CD14-positive monocyte (primary cell): ENCODE results near the gene PDP2. TPM values are rescaled to one million over a fixed set of nuclear protein-coding genes. Genes with fewer than 3 reads are reported as not detected.
A peak's percentile ranks its signal among the peaks of the same experiment; 100 is the strongest.

Experiments
- DNase-seq, 3 donors: peaks; one replicate each; pipeline ENCODE4 v3.0.0-alpha.2; 2011 to 2022
- H2AFZ ChIP-seq: 2 replicates; pipeline ENCODE4 v1.6.0; 2012; ENCODE audit warnings: mild to moderate bottlenecking, low read depth, low read length, inconsistent platforms; ENCODE audit not compliant: insufficient read depth, poor library complexity, severe bottlenecking
- H3K27ac ChIP-seq, 2 donors: 1 replicate in 1 of 2; 2 replicates in 1 of 2; pipeline ENCODE4 v1.5.1; 2012 to 2013; ENCODE audit warnings: low read length in 2 of 2, control low read depth in 1 of 2, inconsistent platforms in 1 of 2, low read depth in 1 of 2, mild to moderate bottlenecking in 1 of 2
- H3K27me3 ChIP-seq, 2 donors: one replicate each; pipeline versions ENCODE4 v1.6.0 to v1.6.1; 2011 to 2013; ENCODE audit warnings: low read length in 2 of 2; ENCODE audit not compliant: control insufficient read depth in 2 of 2, insufficient read depth in 2 of 2
- H3K36me3 ChIP-seq, 2 donors: replicated peaks in 1 of 2; 1 replicate in 1 of 2; 2 replicates in 1 of 2; pipeline versions ENCODE4 v1.5.1 to v1.6.1; 2012 to 2013; ENCODE audit warnings: low read length in 2 of 2, control low read depth in 1 of 2, inconsistent platforms in 1 of 2, mild to moderate bottlenecking in 1 of 2; ENCODE audit not compliant: insufficient read depth in 2 of 2, control insufficient read depth in 1 of 2
- H3K4me1 ChIP-seq, 2 donors: 1 replicate in 1 of 2; 2 replicates in 1 of 2; pipeline versions ENCODE4 v1.5.1 to v1.6.1; 2012 to 2013; ENCODE audit warnings: low read length in 2 of 2, control low read depth in 1 of 2, inconsistent platforms in 1 of 2, mild to moderate bottlenecking in 1 of 2, moderate library complexity in 1 of 2; ENCODE audit not compliant: insufficient read depth in 2 of 2, control insufficient read depth in 1 of 2
- H3K4me2 ChIP-seq: replicated peaks from 2 replicates; pipeline ENCODE3; 2012; ENCODE audit warnings: low read length, moderate library complexity, mild to moderate bottlenecking; ENCODE audit not compliant: poor library complexity, severe bottlenecking; ENCODE audit errors: extremely low read depth
- H3K4me3 ChIP-seq, 3 experiments: fragments of 200-600 bp in 1 of 3; sonication (generic) in 1 of 3; replicated peaks in 1 of 3; 1 replicate in 2 of 3; 2 replicates in 1 of 3; pipeline ENCODE4 v1.5.1; 2011 to 2013; ENCODE audit warnings: low read length in 3 of 3, mild to moderate bottlenecking in 3 of 3, control low read depth in 2 of 3, low read depth in 2 of 3, inconsistent platforms in 1 of 3, moderate library complexity in 1 of 3
- H3K79me2 ChIP-seq: 2 replicates; pipeline ENCODE4 v1.6.0; 2012; ENCODE audit warnings: mild to moderate bottlenecking, control low read depth, inconsistent platforms, low read length, moderate library complexity; ENCODE audit not compliant: insufficient read depth
- H3K9ac ChIP-seq: 2 replicates; pipeline ENCODE4 v1.6.0; 2017; ENCODE audit warnings: low read length, mild to moderate bottlenecking; ENCODE audit not compliant: insufficient read depth, poor library complexity, severe bottlenecking
- H3K9me3 ChIP-seq, 2 donors: replicated peaks in 1 of 2; 1 replicate in 1 of 2; 2 replicates in 1 of 2; pipeline versions ENCODE4 v1.5.1 to v1.6.1; 2012 to 2013; ENCODE audit warnings: low read length in 2 of 2, control low read depth in 1 of 2; ENCODE audit not compliant: control insufficient read depth in 1 of 2, insufficient read depth in 1 of 2
- H4K20me1 ChIP-seq: 2 replicates; pipeline ENCODE4 v1.6.0; 2012; ENCODE audit warnings: mild to moderate bottlenecking, low read length, control low read depth, moderate library complexity; ENCODE audit not compliant: insufficient read depth
- H3K27ac Mint-ChIP-seq, 7 donors: one replicate each; pipeline ENCODE4 v1.8.0; 2020; ENCODE audit warnings: mild to moderate bottlenecking in 7 of 7, mixed read lengths in 7 of 7, moderate library complexity in 6 of 7, inconsistent platforms in 2 of 7
- H3K27me3 Mint-ChIP-seq, 3 donors: one replicate each; pipeline ENCODE4 v1.8.0; 2021 to 2022; ENCODE audit warnings: low read depth in 3 of 3, mild to moderate bottlenecking in 3 of 3, mixed read lengths in 3 of 3, moderate library complexity in 3 of 3, inconsistent platforms in 1 of 3
- H3K36me3 Mint-ChIP-seq, 2 donors: one replicate each; pipeline ENCODE4 v1.8.0; 2020; ENCODE audit warnings: mixed read lengths in 2 of 2, inconsistent platforms in 1 of 2, mild to moderate bottlenecking in 1 of 2
- H3K4me1 Mint-ChIP-seq: one replicate; pipeline ENCODE4 v1.8.0; 2020; ENCODE audit warnings: mild to moderate bottlenecking, mixed read lengths
- H3K4me3 Mint-ChIP-seq, 2 donors: one replicate each; pipeline ENCODE4 v1.8.0; 2020; ENCODE audit warnings: mild to moderate bottlenecking in 2 of 2, mixed read lengths in 2 of 2, moderate library complexity in 1 of 2
- H3K9me3 Mint-ChIP-seq, 7 donors: one replicate each; pipeline ENCODE4 v1.8.0; 2020 to 2022; ENCODE audit warnings: mixed read lengths in 7 of 7, mild to moderate bottlenecking in 6 of 7, moderate library complexity in 6 of 7, inconsistent platforms in 2 of 7
- CTCF ChIP-seq: fragments of 200-600 bp; IDR thresholded peaks from one replicate; pipeline ENCODE4 v1.8.0; 2022; ENCODE audit warnings: antibody characterized with exemption, mild to moderate bottlenecking
- WGBS: methylation state at CpG from one replicate; pipeline ENCODE4 v1.1.5; 2013; ENCODE audit warnings: missing lambda C conversion rate; ENCODE audit not compliant: insufficient coverage; 5-methylcytosine and 5-hydroxymethylcytosine counted together
- intact Hi-C, 2 donors: fragments of 100-400 bp; cut with micrococcal nuclease; formaldehyde crosslinking; loops; one replicate each; pipeline versions ENCODE4 v1.15.0 to v1.15.1; 2023
- polyA plus RNA-seq, 3 donors: library from polyadenylated mRNA; depleted of rRNA in 1 of 3; unstranded in 2 of 3; stranded (reverse) in 1 of 3; fragments of 300-500 nt in 2 of 3; fragments of >200 nt in 1 of 3; fragmentation: Illumina TruSeq in 2 of 3; gene quantifications; 1 replicate in 2 of 3; 2 replicates in 1 of 3; pipeline ENCODE4 v1.2.3, GENCODE V29; 2012 to 2021

Gene PDP2
- polyA plus RNA-seq, 3 donors = 1.1 TPM; not detected in 2

- Histone ChIP-seq H3K4me3 (no peak overlapping the region), H3K4me2 (no peak overlapping the region), H3K27me3 (no peaks in the 10 kb centered on the region), H3K9me3 (no peaks in the 10 kb centered on the region), H4K20me1 (no peaks in the 10 kb centered on the region), H3K36me3 (no peaks in the 10 kb centered on the region), H3K9ac (no peak overlapping the region), H2AFZ (no peak overlapping the region), H3K79me2 (no peaks in the 10 kb centered on the region), H3K4me1 (no peaks in the 10 kb centered on the region), H3K27ac (no peak overlapping the region)
- Mint-ChIP-seq H3K27ac (no peak overlapping the region), H3K4me1 (peaks cover 4% of the 10 kb centered on the region), H3K4me3 (no peak overlapping the region), H3K27me3 (peaks cover 7 to 9% (median 8%) of the 10 kb centered on the region in 3 donors), H3K36me3 (peaks cover 0 to 3% of the 10 kb centered on the region in 2 donors), H3K9me3 (no peaks in the 10 kb centered on the region)
- peak; percentile 82 for TF ChIP-seq CTCF
- WGBS = 45% methylated on average over 10 of the region's 11 CpGs
- intact Hi-C loops = loop anchor here (2.0 to 5.0 kb wide), 2 partner anchors 30 to 37 kb away; partner anchors contain the start of genes CIAO2B (in 1 of the 2) and RRAD (in 1 of the 2)
- DNase-seq = peak; percentile 49 to 64 (median 59)
These were observed 14.8 kb downstream of the PDP2 start for GRCh38 chr16:66894948-66895688.

- Histone ChIP-seq H3K9ac (no peak overlapping the region), H3K9me3 (no peaks in the 10 kb centered on the region), H2AFZ (no peak overlapping the region), H3K79me2 (no peaks in the 10 kb centered on the region), H3K27ac (no peak overlapping the region), H3K36me3 (no peaks in the 10 kb centered on the region), H3K4me3 (no peak overlapping the region), H3K4me1 (no peaks in the 10 kb centered on the region), H4K20me1 (no peaks in the 10 kb centered on the region), H3K4me2 (no peak overlapping the region), H3K27me3 (no peaks in the 10 kb centered on the region)
- Mint-ChIP-seq H3K9me3 (no peaks in the 10 kb centered on the region), H3K36me3 (peaks cover 0 to 3% of the 10 kb centered on the region in 2 donors), H3K4me1 (peaks cover 4% of the 10 kb centered on the region), H3K27me3 (peaks cover 7 to 10% (median 8%) of the 10 kb centered on the region in 3 donors), H3K27ac (no peak overlapping the region), H3K4me3 (no peak overlapping the region)
- no peak for TF ChIP-seq CTCF
- intact Hi-C loops = loop anchor here (2.0 to 5.0 kb wide), 2 partner anchors 29 to 37 kb away; partner anchors contain the start of genes CIAO2B (in 1 of the 2) and RRAD (in 1 of the 2)
- DNase-seq = no peak
- WGBS = 98% methylated on average over 5 of the region's 5 CpGs
These were observed 15.3 kb downstream of the PDP2 start for GRCh38 chr16:66895689-66895979.
